Measurements from ENCODE around the gene CSTF2T.

DNA sequence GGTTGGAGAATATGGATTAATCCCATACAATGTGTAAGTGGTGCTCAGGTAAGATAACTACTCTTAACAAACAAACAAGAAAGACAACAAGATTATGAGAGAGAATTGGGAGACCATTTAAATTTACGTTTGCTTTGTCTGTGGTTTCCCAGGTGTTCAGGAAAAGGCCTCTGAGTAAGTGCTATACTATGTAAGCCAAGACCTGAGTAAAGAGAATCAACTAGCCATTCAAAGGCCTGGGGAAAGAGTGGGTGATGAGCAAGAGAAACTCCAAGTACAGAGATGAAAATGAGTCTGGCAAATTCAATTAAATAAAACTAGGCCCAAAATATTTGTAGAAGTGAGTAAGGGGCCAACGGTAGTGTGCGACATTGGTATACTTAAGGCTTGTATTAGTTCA is 9.9 kb downstream of the CSTF2T start:
- TF ChIP-seq, protein P1, sequence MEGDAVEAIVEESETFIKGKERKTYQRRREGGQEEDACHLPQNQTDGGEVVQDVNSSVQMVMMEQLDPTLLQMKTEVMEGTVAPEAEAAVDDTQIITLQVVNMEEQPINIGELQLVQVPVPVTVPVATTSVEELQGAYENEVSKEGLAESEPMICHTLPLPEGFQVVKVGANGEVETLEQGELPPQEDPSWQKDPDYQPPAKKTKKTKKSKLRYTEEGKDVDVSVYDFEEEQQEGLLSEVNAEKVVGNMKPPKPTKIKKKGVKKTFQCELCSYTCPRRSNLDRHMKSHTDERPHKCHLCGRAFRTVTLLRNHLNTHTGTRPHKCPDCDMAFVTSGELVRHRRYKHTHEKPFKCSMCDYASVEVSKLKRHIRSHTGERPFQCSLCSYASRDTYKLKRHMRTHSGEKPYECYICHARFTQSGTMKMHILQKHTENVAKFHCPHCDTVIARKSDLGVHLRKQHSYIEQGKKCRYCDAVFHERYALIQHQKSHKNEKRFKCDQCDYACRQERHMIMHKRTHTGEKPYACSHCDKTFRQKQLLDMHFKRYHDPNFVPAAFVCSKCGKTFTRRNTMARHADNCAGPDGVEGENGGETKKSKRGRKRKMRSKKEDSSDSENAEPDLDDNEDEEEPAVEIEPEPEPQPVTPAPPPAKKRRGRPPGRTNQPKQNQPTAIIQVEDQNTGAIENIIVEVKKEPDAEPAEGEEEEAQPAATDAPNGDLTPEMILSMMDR (IDR thresholded peaks at IDR 0.05): no peak
- no peak for TF ChIP-seq EP300 (IDR thresholded peaks at IDR 0.05)

All from tibial nerve (tissue), 4 donors.